PC-9 (cell line): ENCODE results near the gene RAB3C. TPM values are rescaled to one million over a fixed set of nuclear protein-coding genes. Genes with fewer than 3 reads are reported as not detected.

Experiments
- BruUV-seq: library from RNA; stranded (reverse); fragments of 400-500 nt; replicated peaks from 2 replicates; lab custom pipeline; 2021; lab: Mats Ljungman, UMichigan
- CTCF ChIA-PET: fragments of 300-600 bp; sonication (Branson Sonifier 250); formaldehyde crosslinking; loops from one replicate; lab custom pipeline; 2022; ENCODE audit warnings: antibody characterized with exemption; lab: Charles Lee
- POLR2A ChIA-PET: fragments of 300-600 bp; sonication (Branson Sonifier 250); formaldehyde crosslinking; loops from one replicate; lab custom pipeline; 2022; ENCODE audit warnings: antibody characterized with exemption; ENCODE audit not compliant: unreplicated experiment; lab: Charles Lee
- DNase-seq, 2 experiments: peaks; one replicate each; pipeline versions ENCODE4 v3.0.0 to v3.0.0-alpha.2; 2015 to 2022; ENCODE audit warnings: mixed read lengths in 1 of 2
- H2AFZ ChIP-seq: fragments of 200-600 bp; sonication (generic); 2 replicates; pipeline ENCODE4 v1.8.1; 2017; ENCODE audit warnings: antibody characterized with exemption
- H3F3A ChIP-seq: fragments of 200-600 bp; sonication (generic); 2 replicates; pipeline ENCODE4 v1.8.1; 2017; ENCODE audit warnings: antibody characterized with exemption, mild to moderate bottlenecking, low read depth; ENCODE audit not compliant: insufficient read depth
- H3K27ac ChIP-seq: fragments of 200-600 bp; sonication (generic); 2 replicates; pipeline ENCODE4 v1.6.1; 2016; ENCODE audit warnings: mixed run types
- H3K27me3 ChIP-seq: fragments of 200-600 bp; sonication (generic); 2 replicates; pipeline ENCODE4 v1.6.1; 2016; ENCODE audit warnings: low read depth, mixed run types; ENCODE audit not compliant: insufficient read depth
- H3K36me3 ChIP-seq: fragments of 200-600 bp; sonication (generic); 2 replicates; pipeline ENCODE4 v1.6.1; 2016; ENCODE audit warnings: low read depth, mixed run types
- H3K4me1 ChIP-seq: fragments of 200-600 bp; sonication (generic); replicated peaks from 2 replicates; pipeline ENCODE4 v1.6.1; 2016; ENCODE audit warnings: mixed run types; ENCODE audit not compliant: insufficient read depth
- H3K4me2 ChIP-seq: fragments of 200-600 bp; sonication (generic); 2 replicates; pipeline ENCODE4 v1.6.1; 2017; ENCODE audit warnings: mixed run types
- H3K4me3 ChIP-seq: fragments of 200-600 bp; sonication (generic); 2 replicates; pipeline ENCODE4 v1.6.1; 2016; ENCODE audit warnings: mixed run types
- H3K79me2 ChIP-seq: fragments of 200-600 bp; sonication (generic); 2 replicates; pipeline ENCODE4 v1.6.1; 2017; ENCODE audit warnings: low read depth, mixed run types
- H3K9me2 ChIP-seq: fragments of 200-600 bp; sonication (generic); 2 replicates; pipeline ENCODE4 v1.8.1; 2017; ENCODE audit warnings: mild to moderate bottlenecking; ENCODE audit not compliant: insufficient read depth
- H3K9me3 ChIP-seq: fragments of 200-600 bp; sonication (generic); 2 replicates; pipeline ENCODE4 v1.8.1; 2016; ENCODE audit warnings: low read depth; ENCODE audit not compliant: insufficient read depth
- H4K20me1 ChIP-seq: fragments of 200-600 bp; sonication (generic); 2 replicates; pipeline ENCODE4 v1.8.1; 2017; ENCODE audit not compliant: insufficient read depth
- CTCF ChIP-seq: fragments of 200-600 bp; sonication (generic); conservative IDR thresholded peaks from 2 replicates; pipeline ENCODE4 v1.6.1; 2017; ENCODE audit warnings: mixed run types, antibody characterized with exemption, mild to moderate bottlenecking, moderate library complexity
- EZH2 ChIP-seq: fragments of 200-600 bp; sonication (generic); IDR thresholded peaks from 2 replicates; pipeline ENCODE4 v1.8.0; 2017; ENCODE audit warnings: antibody characterized with exemption, low read depth
- intact Hi-C: fragments of 100-400 bp; cut with micrococcal nuclease; formaldehyde crosslinking; loops from one replicate; pipeline ENCODE4 v1.10.0; 2022; ENCODE audit not compliant: unreplicated experiment
- total RNA-seq: library from RNA; stranded (reverse); gene quantifications from 2 replicates; pipeline ENCODE4 v1.2.3, GENCODE V29; 2021

Gene RAB3C
- total RNA-seq, 1 experiment from 2014 or later: not detected

GRCh38 chr5:58828258-58828657, 245.4 kb downstream of the RAB3C start:
- Histone ChIP-seq H3K27me3 (no peaks in the 10 kb centered on the region), H3K9me3 (0 out of 2 replicates have a peak, but pooled peaks cover 4% of the 10 kb centered on the region), H3K79me2 (no peaks in the 10 kb centered on the region), H3F3A (no peaks in the 10 kb centered on the region), H3K4me2 (no peak overlapping the region), H4K20me1 (no peaks in the 10 kb centered on the region), H3K36me3 (no peaks in the 10 kb centered on the region), H3K27ac (no peak overlapping the region), H3K9me2 (no peaks in the 10 kb centered on the region), H3K4me3 (no peak overlapping the region), H2AFZ (no peak overlapping the region), H3K4me1 (no peaks in the 10 kb centered on the region)
- BruUV-seq: no TSS peak
- ChIA-PET CTCF (no interaction called here), POLR2A (no interaction called here)
- intact Hi-C loops: no loop called here
- DNase-seq: no peak
- no peak for TF ChIP-seq EZH2
- no peak for TF ChIP-seq CTCF

DNA sequence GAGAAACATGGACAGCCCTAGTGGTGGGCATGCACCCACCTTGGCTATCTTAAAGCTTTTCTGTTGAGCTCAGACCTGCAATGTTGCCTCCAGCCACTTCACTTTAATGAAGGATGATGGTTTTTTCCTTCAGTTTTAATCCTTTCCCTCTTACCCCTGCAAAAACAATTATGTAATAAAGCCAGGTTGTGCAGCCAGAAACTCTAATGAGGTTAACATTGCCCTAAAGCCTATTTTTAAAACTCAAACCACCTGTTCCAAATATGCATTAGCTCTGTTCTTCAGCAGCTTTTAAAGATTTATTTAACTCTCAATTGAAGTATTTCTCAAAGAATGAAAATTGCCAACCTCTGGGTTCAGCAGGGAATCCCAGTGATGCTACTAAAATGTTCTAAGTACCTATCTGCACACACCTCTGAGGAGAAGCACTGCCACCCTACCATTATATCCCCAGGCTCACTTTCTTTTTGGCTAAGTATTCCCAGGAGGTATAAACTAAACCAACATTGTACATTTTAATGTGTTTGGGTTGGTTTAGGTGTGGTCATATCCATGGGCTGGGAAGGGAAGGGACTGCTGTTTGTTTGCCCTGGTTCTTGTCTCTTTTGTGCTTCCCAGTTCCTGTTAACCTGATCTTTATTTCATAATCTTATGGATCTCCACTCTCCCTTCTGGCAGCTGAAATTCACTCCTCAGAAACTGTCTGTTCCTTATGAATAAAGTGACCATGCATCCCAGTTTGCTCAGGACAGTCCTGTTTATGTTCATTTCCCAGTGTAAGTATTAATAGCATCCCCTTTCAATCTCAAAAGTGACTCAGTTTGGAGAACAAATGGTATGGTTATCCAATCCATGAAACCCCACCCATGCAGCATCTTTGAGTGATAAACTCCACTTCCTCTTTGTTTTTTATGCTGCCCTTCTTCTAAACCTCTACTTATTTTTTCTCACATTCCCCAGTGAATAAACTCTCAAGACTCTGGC, 251.7 kb downstream of the RAB3C start:
- CTCF ChIA-PET: interaction anchor here (0.5 kb wide), 1 partner anchor 36 kb away, joined by 3 read pairs; no protein-coding TSS in a partner anchor
- intact Hi-C loops: no loop called here
- H3K27me3 ChIP-seq: no peaks in the 10 kb centered on the region

GRCh38 chr5:58836351-58836750, 253.5 kb downstream of the RAB3C start:
- Histone ChIP-seq H3K4me1 (no peaks in the 10 kb centered on the region), H3K36me3 (no peaks in the 10 kb centered on the region), H3K27me3 (no peaks in the 10 kb centered on the region), H4K20me1 (no peaks in the 10 kb centered on the region), H3K4me2 (no peak overlapping the region), H3K9me3 (no peaks in the 10 kb centered on the region), H2AFZ (no peak overlapping the region), H3K9me2 (no peaks in the 10 kb centered on the region), H3K4me3 (no peak overlapping the region), H3K79me2 (no peaks in the 10 kb centered on the region), H3K27ac (no peak overlapping the region), H3F3A (no peaks in the 10 kb centered on the region)
- CTCF ChIA-PET: interaction anchor here (0.6 kb wide), 1 partner anchor 381 kb away, joined by 3 read pairs; no protein-coding TSS in a partner anchor
- no TSS peak for BruUV-seq
- POLR2A ChIA-PET: no interaction called here
- intact Hi-C loops: no loop called here
- no peak for DNase-seq
- TF ChIP-seq EZH2 (no peak), CTCF (no peak)

More for the DNA sequence above, 251.7 kb downstream of the RAB3C start:
- no peak overlapping the region for H3K4me2 ChIP-seq
- DNase-seq: no peak
- BruUV-seq: no TSS peak
- no peaks in the 10 kb centered on the region for H4K20me1 ChIP-seq
- no peaks in the 10 kb centered on the region for H3K36me3 ChIP-seq
- no peaks in the 10 kb centered on the region for H3K9me3 ChIP-seq
- TF ChIP-seq EZH2 (no peak), CTCF (no peak)
- no peaks in the 10 kb centered on the region for H3K9me2 ChIP-seq
- no peaks in the 10 kb centered on the region for H3K4me1 ChIP-seq
- no peak overlapping the region for H2AFZ ChIP-seq
- no peaks in the 10 kb centered on the region for H3F3A ChIP-seq
- H3K79me2 ChIP-seq: no peaks in the 10 kb centered on the region
- H3K27ac ChIP-seq: no peak overlapping the region
- POLR2A ChIA-PET: no interaction called here
- no peak overlapping the region for H3K4me3 ChIP-seq
